H1 (cell line): ENCODE results near the gene GALT. TPM values are rescaled to one million over a fixed set of nuclear protein-coding genes. Genes with fewer than 3 reads are reported as not detected.

Experiments
- ASH2L ChIP-seq: fragments of 200-600, 300-600 bp; sonication (generic); IDR thresholded peaks from one replicate; pipeline ENCODE4 v1.7.1; 2017; ENCODE audit warnings: low read length
- BCL11A ChIP-seq, 2 experiments: IDR thresholded peaks; one replicate each; pipeline ENCODE4 v1.6.1; 2011; ENCODE audit warnings: low read depth in 2 of 2, low read length in 2 of 2, mild to moderate bottlenecking in 2 of 2
- CHD1 ChIP-seq: IDR thresholded peaks from 2 replicates; pipeline ENCODE4 v1.6.1; 2012; ENCODE audit warnings: low read depth, low read length, improper control_type of control experiment
- CTCF ChIP-seq, 3 experiments: IDR thresholded peaks; 1 replicate in 2 of 3; 2 replicates in 1 of 3; pipeline versions ENCODE4 v1.5.1 to v1.6.1; 2011; ENCODE audit warnings: low read length in 3 of 3, mild to moderate bottlenecking in 3 of 3, inconsistent platforms in 2 of 3, low read depth in 1 of 3, moderate library complexity in 1 of 3; ENCODE audit not compliant: insufficient read depth in 1 of 3; ENCODE audit errors: control extremely low read depth in 1 of 3
- E2F6 ChIP-seq: IDR thresholded peaks from 2 replicates; pipeline ENCODE4 v1.6.1; 2012; ENCODE audit warnings: inconsistent platforms
- HDAC2 ChIP-seq, 2 experiments: fragments of 300-600 bp in 1 of 2; sonication (generic) in 1 of 2; IDR thresholded peaks; 2 replicates each; pipeline ENCODE4 v1.6.1; 2011 to 2012; ENCODE audit warnings: low read depth in 2 of 2, low read length in 2 of 2, mild to moderate bottlenecking in 2 of 2, moderate library complexity in 2 of 2, borderline replicate concordance in 1 of 2, inconsistent platforms in 1 of 2
- MAX ChIP-seq: IDR thresholded peaks from 2 replicates; pipeline ENCODE4 v1.6.1; 2012; ENCODE audit warnings: inconsistent platforms
- PHF8 ChIP-seq: fragments of 200-600 bp; sonication (generic); conservative IDR thresholded peaks from 2 replicates; pipeline ENCODE4 v1.7.1; 2012; ENCODE audit warnings: low read depth, mild to moderate bottlenecking, inconsistent platforms, low read length, moderate library complexity
- POLR2A ChIP-seq, 2 experiments: IDR thresholded peaks; 1 replicate in 1 of 2; 2 replicates in 1 of 2; pipeline ENCODE4 v1.6.1; 2011; ENCODE audit warnings: low read depth in 2 of 2, low read length in 2 of 2, mild to moderate bottlenecking in 2 of 2; ENCODE audit errors: control extremely low read depth in 1 of 2
- POLR2AphosphoS5 ChIP-seq: IDR thresholded peaks from 2 replicates; pipeline ENCODE4 v1.6.1; 2011; ENCODE audit warnings: low read depth, low read length
- SIN3A ChIP-seq, 2 experiments: IDR thresholded peaks in 1 of 2; conservative IDR thresholded peaks in 1 of 2; 2 replicates each; pipeline ENCODE4 v1.6.1; 2011 to 2012; ENCODE audit warnings: low read length in 2 of 2, improper control_type of control experiment in 1 of 2, low read depth in 1 of 2, mild to moderate bottlenecking in 1 of 2
- TAF7 ChIP-seq: optimal IDR thresholded peaks from 2 replicates; pipeline ENCODE3; 2011; ENCODE audit warnings: low read depth, mild to moderate bottlenecking, inconsistent platforms, low read length, moderate library complexity, borderline replicate concordance
- TBP ChIP-seq: IDR thresholded peaks from 2 replicates; pipeline ENCODE4 v1.6.1; 2011; ENCODE audit warnings: low read depth, low read length, improper control_type of control experiment
- YY1 ChIP-seq: IDR thresholded peaks from 2 replicates; pipeline ENCODE4 v1.6.1; 2011; ENCODE audit warnings: low read depth, mild to moderate bottlenecking, low read length
- ZNF274 ChIP-seq: IDR thresholded peaks from 2 replicates; pipeline ENCODE4 v1.7.0; 2012; ENCODE audit warnings: low read length, borderline replicate concordance; ENCODE audit errors: extremely low read depth
- polyA plus RNA-seq, 7 experiments: library from polyadenylated mRNA; depleted of rRNA in 3 of 7; stranded (reverse) in 5 of 7; unstranded in 2 of 7; fragments of >200 nt in 5 of 7; fragments of 200-250 nt in 2 of 7; gene quantifications; 1 replicate in 5 of 7; 2 replicates in 1 of 7; 4 replicates in 1 of 7; pipeline versions ENCODE4 v1.2.1 to v1.2.3, GENCODE V29; 2011 to 2013; ENCODE audit warnings: missing spikeins in 2 of 7, mixed read lengths in 2 of 7
- total RNA-seq: library from RNA; stranded (reverse); fragmentation: NEBNext Ultra II Directional; extraction: Animal tissue kit (Norgen Biotek cat#: 25700); gene quantifications from 2 replicates; pipeline ENCODE4 v1.2.1, GENCODE V29; 2021

The GALT gene
- total and polyA plus RNA-seq, 2 of the 8 experiments (the other 6 are each of a cell fraction or from before 2014, with no cell fraction given), result 21.9 to 50.6 TPM

- peak in 1 of 2 experiments; percentile 40; a peak in 1 of 4 replicates for TF ChIP-seq HDAC2 (IDR thresholded peaks at IDR 0.05; ENCODE audit: borderline replicate concordance in 1 of 2, low read depth in 2 of 2, low read length in 2 of 2)
- TF ChIP-seq MAX, result peak; percentile 57
- peak in 1 of 2 experiments; percentile 44; a peak in 1 of 3 replicates for TF ChIP-seq POLR2A (IDR thresholded peaks at IDR 0.05; ENCODE audit: control extremely low read depth in 1 of 2, low read depth in 2 of 2, low read length in 2 of 2)
- TF ChIP-seq PHF8, result peak; percentile 86
- TF ChIP-seq ASH2L, result peak; percentile 29
- TF ChIP-seq SIN3A (conservative IDR thresholded peaks at IDR 0.05 in 1 of 2, IDR thresholded peaks at IDR 0.05 in 1 of 2; ENCODE audit: low read depth in 1 of 2, low read length in 2 of 2), result 0 out of 4 replicates have a peak, but pooled peaks of 1 of the 2 experiments have one; percentile 45
- TF ChIP-seq CTCF (IDR thresholded peaks at IDR 0.05; ENCODE audit: control extremely low read depth in 1 of 3, insufficient read depth in 1 of 3, low read depth in 1 of 3, low read length in 3 of 3), result peak in 1 of 3 experiments; percentile 3; a peak in 1 of 4 replicates
- TF ChIP-seq TAF7, result peak; percentile 77
- peak; percentile 91 for TF ChIP-seq YY1
- TF ChIP-seq BCL11A (IDR thresholded peaks at IDR 0.05; ENCODE audit: low read depth in 2 of 2, low read length in 2 of 2), result no peak
- peak; percentile 74 for TF ChIP-seq POLR2AphosphoS5
- peak; percentile 50; the same call in 1 of the 2 replicates for TF ChIP-seq TBP
- no peak for TF ChIP-seq CHD1
- TF ChIP-seq E2F6, result peak; percentile 36
- TF ChIP-seq ZNF274, result no peak
These were observed 34.4 kb upstream of the GALT start, which contains the start of gene RPP25L (continued) for GRCh38 chr9:34611811-34612787.
